ENCODE measurements around the gene EMP1.
A peak's percentile ranks its signal among the peaks of the same experiment; 100 is the strongest.

The EMP1 gene

DNA sequence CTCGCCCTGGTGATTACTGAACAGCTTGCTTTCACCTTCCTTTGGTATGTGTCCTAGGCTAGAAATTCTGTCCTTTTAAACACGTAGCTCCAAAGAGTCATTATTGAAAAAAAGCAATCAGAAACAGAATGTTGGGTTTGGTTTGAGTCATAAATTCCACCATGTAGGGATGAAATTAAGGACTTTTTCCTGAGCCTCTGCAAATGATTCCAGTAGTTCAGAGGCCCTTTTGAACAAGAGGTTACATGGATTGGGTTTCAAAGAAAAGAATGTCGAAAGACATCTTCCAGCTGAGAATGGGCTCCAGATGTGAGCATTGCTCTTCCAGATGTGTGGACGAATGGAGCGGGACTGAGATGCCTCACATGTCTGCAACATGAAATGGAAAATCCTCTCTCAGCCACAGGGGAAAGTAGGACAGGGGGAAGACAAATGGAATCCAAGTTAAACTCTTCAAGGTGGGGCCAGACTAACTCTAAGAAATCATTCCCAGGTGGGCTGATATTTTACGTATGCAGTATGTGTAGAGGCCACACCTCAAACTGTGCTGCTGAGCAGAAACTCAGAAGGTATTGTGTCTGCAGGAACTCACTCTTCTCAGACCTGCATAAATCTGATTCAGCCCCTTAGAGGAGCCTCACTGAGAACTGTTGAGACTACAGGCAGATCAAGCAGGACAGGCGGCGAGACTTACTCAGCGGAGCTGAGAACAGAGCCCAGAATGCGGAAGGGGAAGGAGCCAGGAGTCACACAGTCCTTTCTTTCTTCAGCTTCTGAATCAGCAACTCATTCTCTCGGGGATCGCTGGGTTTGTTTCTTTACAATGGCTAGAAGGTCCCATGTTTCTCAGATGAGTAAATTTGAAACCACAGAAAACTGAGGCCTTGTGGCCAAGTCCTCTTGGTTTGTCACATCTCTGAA lies 23.3 kb upstream of the EMP1 start:
- peak; percentile 48 for DNase-seq

DNA sequence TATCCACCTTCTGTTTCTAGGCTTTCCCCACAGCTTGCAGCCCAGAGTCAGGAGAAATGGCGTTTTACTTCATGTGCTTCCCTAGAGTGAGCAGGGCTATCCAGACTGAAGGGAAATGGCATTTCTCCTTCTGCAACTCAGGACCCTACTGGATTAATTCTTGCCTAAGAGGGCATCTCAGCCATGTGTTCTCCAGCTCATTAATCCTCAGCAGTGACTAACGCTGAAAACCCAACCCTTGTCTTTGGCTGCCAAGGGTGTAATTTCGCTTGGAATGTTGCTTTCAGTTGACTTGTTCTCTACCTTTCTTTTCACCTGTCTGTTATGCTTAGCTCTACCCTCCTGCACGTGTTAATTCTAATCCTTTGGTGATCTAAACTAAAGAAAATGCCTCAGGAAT lies 21.0 kb upstream of the EMP1 start:
- peak; percentile 84 for DNase-seq

DNA sequence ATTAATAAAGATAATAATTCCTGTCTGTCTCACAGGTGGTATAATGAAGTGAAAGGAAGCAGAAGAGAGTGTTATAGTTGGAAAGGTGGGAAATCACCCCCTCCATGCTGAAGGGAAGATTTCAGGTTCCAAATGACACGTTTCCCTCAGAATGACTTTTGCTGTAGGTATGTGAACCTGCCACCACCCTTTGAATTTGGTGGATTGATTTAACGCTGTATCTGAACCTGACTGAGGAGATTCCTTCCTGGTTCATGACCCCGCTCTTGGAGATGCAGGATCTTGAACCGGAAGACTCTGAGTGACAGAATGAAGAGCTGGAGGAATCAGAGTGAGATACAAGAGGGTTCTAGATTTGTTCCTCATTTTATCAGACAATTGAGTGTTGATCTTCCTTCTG lies 20.3 kb upstream of the EMP1 start:
- DNase-seq = no peak

DNA sequence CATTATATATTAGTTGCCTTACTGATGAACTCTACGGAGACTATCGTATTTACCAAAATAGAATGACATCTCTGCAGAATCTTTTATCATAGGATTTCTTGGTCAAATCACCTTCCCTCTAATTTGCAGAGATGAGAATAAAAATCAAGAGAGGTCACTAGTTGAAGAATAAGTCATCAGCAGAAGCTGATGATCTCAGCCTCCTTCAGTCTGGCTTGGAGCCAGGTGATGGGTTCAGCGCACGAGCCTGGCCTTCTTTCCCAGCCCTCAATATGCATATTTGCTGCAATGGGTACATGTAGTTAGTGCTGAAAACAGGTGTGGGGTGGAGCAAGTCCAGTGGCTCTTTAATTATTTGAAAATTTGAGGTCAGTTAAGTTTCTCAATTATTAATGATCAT lies 19.2 kb upstream of the EMP1 start:
- DNase-seq = no peak

DNA sequence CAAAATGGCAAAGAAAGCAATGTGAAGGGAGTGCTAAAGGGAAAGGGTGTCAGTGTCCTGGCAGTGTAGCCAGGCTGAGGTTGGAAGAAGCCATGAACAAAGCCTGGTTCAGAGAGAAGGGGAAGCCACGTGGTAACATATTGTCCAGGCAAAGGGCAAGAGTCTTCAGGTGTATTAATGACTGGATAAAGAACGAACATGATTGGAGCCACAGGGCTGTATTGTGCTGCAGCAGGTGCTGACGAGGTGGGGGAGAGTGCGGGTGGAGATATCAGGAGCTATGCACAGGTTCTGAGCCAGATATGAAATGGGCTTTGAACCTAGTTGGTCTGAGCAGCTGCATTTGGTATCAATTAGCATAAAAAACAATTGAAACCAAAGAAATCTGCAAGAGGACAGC lies 18.6 kb upstream of the EMP1 start:
- DNase-seq = no peak

DNA sequence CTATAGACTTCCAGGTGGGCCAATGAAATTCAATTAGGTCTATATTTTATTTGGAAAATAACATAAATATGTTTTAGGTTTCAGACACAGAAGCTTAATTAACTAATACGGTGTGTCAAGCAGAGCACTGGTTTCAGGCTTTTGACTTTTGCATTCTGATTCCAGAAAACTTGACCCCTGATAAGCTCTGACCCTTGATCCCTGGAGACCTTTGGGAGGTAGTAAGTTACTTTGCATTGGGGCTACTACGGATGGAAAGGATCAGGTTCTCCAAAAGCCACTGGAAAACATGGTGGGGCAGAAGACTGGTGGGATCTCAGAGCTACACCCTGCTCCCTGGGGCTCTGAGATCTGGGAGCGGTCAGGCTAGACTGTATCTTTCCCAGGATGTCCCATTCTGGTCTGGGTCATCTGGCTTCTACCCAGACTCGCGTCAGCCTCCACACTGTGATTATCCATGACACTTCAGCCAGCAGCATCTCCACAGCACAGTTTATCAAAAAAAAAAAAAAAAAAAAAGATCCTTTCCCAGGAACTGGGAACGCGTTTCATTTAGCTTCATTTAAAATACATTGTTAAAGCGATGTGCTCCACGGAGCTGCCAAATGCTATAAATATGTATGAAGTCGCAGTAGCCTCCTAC lies 17.8 kb upstream of the EMP1 start:
- DNase-seq = no peak

DNA sequence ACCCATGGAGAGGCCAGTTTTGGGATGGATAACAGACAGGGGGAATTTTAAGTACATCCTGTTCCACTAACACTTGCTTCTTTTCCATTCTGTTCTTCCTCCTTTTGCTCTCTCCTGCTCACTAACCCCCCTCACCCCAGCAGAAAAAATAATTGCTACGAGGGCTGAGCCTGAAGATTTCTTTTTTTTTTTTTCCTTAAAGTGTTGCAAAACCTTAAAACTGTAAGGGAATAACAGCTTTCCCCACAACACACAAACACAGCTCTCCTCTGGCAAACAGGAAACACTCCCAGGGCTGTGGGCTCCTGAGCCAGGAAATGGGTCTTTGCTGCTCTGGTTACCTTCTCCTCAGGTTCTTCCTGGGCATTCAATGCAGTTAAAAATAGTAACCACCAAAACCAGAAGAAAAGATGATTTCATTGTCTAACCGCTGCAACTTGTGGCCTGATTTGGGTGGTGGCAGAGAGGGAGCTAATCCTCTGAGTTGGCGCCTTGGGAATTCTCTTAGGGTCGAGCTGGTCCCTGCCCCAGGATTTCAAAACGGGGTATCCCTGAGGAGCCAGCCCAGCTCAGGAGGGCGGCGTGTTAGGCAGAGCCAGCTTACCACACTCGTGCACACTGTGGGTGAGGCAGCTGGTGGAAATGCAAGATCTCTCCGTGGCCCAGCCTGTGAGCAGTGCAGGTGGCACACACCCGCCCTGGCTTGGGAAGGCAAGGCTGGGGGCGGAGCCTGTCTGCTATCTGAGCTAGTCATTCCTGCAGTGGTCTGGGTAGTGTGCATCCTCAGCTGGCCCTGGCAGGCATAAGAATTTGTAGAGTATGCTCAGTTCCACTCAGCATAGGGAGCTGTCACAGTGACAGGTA lies 17.1 kb upstream of the EMP1 start:
- DNase-seq = peak; percentile 43

DNA sequence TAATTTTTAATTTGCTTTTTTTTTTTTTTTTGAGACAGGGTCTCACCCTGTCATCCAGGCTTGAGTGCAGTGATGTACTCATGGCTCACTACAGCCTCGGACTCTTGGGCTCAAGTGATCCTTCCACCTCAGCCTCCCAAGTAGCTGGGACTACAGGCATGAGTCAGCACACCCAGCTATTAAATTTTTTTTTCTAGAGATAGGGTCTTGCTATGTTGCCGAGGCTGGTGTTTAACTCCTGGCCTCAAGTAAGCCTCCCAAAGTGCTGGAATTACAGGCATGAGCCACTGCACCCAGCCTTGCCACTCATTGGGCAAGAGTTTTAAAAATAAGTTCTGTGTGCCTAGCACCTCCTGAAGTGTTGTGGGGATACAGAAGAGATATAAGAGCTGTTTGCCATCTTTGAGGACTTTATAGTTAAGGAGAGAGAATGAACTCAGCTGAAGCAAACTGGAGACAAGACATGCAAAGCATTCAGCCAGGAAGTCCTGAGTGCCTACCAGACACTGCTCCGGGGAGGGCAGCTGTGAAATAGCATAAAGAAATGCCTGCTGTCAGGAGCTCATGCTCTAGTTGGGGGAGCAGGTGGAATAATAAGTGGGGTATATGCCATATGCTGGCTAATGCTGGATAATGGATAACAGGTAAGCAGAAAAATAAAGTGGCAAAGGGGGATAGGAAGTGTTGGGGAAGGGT lies 15.0 kb upstream of the EMP1 start:
- DNase-seq = no peak

DNA sequence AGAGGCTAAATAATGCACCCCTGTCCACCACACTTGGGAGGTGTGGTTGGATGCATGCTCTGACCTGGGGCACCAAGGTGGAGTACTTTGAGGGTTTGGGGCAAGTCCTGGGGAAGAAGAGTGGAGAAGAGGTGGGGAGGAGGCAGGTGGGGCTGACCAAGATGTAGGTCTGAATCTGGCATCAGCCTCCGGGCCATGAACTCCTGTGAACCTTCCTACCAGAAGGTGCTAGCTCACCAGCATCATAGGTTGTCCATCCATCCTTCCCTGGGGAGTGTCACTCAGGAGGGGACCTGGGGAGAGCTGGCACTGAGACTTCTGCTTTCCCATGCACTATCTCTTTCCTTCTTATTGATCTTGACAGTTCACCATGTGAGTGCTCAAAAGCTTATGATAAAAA lies 13.6 kb upstream of the EMP1 start:
- DNase-seq = no peak

DNA sequence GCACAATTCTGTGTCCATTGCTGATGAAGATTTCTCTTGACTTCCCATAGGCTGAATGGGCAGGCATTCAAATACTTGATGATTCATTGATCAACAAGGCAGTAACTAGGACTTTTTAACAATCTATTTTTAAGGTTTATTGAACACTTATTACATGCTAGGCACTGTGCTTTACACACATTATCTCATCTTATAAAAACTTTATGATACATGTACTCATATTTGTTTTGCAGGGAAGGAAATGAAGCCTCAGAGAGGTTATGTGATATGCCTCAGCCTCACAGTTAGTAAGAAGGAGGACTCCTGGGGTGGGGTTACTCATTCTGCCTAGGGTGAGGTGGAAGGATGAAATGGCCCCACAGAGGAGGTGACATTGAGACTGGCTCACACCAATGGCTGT lies 12.9 kb upstream of the EMP1 start:
- no peak for DNase-seq

DNA sequence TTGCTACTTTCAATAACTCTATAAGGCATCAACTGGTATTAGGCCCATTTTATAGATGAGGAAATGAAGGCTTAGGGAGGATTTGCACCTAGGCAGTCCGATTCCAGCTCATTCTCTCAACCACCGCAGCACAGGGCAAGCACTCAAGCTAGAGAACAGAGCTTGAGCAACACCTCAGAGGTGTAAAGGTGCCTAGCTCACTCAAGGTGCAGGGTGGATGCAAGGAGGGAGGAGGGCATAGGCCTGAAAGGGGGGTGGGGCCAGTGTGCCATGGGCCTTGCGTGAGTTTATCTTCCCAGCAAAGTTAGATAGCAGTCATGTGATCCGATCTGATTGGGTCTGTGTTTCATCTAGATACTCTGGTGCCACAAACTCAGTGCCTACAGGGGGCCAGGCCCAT lies 10.2 kb upstream of the EMP1 start:
- no peak for DNase-seq

DNA sequence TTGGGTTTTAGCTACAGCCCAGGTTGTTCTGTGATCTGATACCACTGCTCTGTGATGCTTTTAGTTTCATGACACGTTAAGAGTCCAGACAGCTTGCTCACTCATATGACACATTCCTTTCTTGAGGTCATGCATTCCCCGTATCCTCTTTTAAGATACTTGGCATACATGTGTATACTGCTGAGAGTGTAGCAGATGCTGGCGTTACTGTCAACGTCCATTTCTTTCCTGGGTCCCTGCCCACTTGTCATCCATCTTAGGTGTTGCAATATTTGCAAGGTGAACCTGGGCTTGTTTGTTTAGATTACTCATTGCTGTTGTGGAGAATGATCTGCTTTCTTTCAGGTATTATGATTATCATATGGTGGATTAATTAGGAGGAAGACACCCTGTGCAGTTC lies 9.1 kb upstream of the EMP1 start:
- peak; percentile 30 for DNase-seq

DNA sequence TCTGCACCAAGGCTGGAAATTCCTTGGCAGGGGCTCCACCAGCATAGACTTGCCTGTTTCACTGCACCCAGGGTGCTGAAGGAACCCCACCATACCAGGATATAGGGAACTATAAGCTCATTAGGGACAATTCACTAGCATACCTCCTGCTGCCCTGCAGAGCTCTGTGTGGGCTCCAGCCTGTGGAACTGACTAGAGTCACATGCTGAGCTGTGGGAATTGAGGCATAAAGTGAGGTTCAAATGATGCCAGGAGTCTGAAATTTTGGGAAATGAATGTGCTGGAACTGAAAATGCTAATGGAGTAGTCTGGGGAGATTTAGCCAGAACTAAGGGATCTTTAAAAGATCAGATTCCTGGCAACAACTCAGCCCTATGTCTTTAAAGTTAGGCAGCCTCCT lies 7.3 kb upstream of the EMP1 start:
- DNase-seq = no peak

DNA sequence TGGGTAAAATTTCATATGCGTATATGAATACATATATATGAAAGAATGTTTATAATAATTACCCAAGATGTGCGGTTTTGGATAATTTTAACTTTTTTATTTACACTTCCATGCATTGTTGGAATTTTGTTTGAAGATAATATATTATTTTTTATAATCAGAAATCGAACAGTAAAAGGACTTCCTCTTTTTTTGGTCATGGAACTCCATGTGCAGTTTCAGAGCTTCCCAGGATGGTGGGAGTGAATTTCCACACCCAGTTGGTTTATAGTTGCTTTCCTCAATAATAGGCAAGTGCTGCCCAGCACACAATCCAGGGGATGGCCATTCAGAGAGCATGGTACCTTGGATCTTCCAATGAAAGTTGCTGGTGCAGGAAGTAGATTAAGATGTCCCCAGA lies 6.3 kb upstream of the EMP1 start:
- DNase-seq = no peak

DNA sequence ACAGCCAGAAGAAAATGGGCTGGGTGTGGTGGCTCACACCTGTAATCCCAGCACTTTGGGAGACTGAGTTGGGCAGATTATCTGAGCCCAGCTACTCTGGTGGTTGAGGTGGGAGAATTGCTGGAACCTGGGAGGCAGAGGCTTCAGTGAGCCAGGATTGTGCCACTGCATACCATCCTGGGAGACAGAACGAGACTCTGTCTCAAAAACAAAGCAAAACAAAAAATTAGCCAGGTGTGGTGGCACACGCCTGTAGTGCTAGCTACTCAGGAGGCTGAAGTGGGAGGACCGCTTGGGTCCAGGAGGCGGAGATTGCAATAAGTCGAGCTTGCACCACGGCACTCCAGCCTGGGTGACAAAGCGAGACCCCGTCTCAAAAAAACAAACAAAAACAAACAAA lies 3.8 kb upstream of the EMP1 start:
- DNase-seq = no peak

DNA sequence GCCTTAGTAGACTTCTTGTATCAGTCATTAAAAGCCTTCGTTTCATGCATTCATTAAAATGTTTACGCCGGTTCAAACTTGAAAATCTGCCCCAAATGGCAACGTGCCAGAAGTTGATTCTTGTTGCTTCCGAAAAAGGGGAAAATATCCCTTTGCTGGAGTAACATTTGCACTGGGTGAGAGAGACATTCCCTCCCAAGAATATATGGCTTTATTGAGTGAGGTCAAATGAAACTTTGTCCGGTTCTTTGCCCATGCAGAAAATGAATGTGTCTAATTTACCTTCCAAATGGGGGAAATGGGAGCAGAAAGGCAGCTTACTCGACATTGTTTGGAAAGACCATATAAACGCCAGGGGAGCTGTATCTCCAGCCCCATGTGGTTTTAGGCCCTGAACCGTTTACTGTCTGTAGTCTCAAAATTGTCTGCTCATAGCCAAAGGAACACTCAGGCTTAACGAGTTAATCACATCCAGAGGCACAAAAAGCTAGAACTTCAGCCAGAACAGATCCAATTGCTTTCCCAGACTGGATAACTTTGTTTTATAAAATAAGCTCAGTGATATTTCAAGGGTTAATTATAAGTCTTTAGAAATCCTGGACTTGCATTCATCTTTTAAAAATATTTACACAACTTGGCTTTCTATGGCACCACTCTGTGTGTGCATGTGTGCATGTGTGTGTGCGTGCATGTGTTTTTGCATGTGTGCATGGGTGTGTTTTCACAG lies 2.9 kb upstream of the EMP1 start:
- no peak for DNase-seq

DNA sequence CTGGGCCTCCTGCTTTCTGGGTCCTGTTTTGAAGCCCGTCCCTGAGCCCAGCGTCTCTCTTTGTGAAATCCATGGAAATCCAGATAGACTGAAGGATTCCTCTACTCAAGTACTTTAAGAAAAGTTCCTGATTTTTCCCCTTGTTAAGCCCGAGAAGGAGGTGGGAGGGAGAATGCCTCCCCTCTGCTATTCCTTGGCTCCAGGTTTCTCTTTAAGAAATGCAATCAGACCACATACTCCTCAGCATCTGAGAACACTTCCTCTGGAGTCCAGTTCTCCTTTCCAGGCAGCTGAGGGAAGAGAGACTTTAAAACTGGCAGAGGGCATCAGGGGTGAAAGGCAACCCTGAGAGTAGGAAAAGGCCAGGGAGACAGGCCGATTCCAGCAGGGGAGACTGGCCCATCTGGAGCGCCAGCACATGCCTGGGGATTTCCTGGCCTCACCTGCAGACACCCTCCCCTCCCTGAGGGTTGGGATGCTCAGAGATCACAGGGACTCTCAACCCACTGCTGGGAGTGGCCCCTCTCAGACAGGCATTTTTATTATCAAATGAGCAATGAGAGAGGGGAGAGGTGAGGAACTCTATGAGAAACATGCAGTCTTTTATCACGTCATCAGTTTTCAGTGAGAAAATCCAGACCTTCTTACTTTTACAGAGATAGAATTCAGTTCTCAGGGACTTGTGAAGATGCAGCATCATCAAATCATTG lies 2.0 kb upstream of the EMP1 start:
- DNase-seq = no peak

DNA sequence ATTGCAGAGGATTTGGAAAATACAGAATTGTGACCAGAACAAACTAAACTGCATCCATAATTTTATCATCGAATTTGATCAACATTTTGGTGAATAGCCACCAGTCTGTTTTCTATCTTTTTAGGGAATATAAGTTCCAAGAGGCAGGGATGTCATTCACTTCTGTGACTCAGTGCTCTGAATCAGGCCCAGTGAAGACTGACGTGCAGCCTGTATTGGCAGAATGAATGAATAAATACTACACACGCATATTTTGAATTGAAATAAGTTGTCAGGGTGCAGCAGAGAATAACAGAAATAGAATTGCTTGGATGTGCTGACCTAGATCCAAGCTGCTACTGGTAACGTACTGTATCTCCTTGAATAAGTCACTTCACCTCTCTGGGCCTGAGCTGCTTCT lies 1.3 kb upstream of the EMP1 start:
- DNase-seq = no peak

DNA sequence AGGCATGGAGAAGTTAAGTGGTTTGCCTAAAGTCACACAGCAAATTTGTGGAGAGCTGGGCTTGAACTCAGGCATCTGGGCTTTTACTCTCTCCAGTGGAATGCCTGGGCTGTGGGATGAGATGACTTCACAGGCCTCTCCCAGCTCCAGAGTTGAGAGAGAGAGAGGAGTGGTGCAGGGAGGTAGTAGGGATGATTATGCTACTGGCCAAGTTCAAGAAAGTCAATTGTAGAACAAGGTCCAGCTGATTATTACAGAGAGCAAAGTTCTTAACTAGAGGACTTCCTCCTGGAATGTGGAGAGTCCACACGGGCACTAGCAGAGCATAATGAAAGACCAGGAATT lies 769 bp upstream of the EMP1 start:
- peak; percentile 74 for DNase-seq

DNA sequence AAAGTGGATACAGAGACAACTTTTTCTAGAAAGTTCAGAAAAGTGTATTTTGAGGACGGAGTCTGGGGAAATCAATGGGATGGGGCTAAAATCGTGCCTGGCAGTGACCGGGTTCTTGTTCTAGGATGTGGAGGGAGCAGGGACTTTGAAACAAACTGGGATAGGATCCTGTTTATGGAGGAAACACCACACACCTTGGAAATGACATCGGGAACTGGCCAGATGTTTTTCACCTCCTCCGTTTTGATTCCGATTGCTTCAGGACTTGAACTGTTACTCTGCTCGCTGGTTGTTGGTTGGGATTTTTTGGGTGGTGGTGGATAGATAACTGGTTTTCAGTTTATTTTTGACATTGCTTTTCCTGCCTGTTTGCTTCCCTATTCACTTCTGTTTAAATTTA lies 506 bp downstream of the EMP1 start:
- DNase-seq = no peak

DNA sequence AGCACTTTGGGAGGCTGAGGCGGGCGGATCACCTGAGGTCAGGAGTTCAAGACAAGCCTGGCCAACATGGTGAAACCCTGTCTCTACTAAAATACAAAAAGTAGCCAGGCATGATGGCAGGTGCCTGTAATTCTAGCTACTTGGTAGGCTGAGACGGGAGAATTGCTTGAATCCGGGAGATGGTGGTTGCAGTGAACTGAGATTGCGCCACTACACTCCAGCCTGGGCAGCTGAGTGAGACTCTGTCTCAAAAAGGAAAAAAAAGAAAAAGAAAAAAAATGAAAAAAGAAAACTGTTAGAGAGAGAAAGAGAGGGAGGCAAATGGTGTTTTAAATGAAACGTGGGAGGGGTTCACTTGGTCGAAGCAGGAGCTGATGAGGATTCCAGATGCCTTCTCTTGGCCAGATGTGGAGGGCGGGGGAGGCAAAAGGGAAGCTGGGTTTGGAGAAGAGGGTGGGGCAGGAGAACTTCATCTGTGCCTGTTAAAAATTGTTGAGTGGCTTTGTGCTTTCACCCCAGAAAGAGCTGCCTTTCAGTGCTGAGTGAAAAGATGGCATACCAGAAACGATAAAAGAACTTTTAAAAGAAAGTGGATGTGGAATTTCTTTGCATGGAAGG lies 1.1 kb downstream of the EMP1 start:
- DNase-seq = no peak

Measured in kidney glomerular epithelial cell (primary cell).